Neutrophil (primary cell): Measurements from ENCODE around the gene SORCS2.

Experiments used
- H3K27ac ChIP-seq: fragments of 200-600 bp; sonication (generic); 2 replicates; pipeline ENCODE4 v1.5.1; 2016; ENCODE audit warnings: mild to moderate bottlenecking, moderate library complexity
- H3K27me3 ChIP-seq: fragments of 200-600 bp; sonication (generic); 2 replicates; pipeline ENCODE4 v1.6.0; 2016; ENCODE audit warnings: mild to moderate bottlenecking
- H3K36me3 ChIP-seq: fragments of 200-600 bp; sonication (generic); 2 replicates; pipeline ENCODE4 v1.5.1; 2017
- H3K4me1 ChIP-seq, 2 experiments: fragments of 200-600 bp in 1 of 2; sonication (generic) in 1 of 2; 1 replicate in 1 of 2; 2 replicates in 1 of 2; pipeline versions ENCODE4 v1.5.1 to v1.6.1; 2013 to 2016; ENCODE audit warnings: low read depth in 1 of 2, low read length in 1 of 2, mild to moderate bottlenecking in 1 of 2, moderate library complexity in 1 of 2; ENCODE audit not compliant: control insufficient read depth in 1 of 2, insufficient read depth in 1 of 2
- H3K4me3 ChIP-seq, 2 experiments: fragments of 200-600 bp in 1 of 2; sonication (generic) in 1 of 2; 1 replicate in 1 of 2; 2 replicates in 1 of 2; pipeline ENCODE4 v1.5.1; 2013 to 2016; ENCODE audit warnings: low read depth in 1 of 2, low read length in 1 of 2, mild to moderate bottlenecking in 1 of 2, moderate library complexity in 1 of 2
- H3K9me3 ChIP-seq: fragments of 200-600 bp; sonication (generic); 2 replicates; pipeline ENCODE4 v1.5.1; 2016
- CTCF ChIP-seq: fragments of 200-600 bp; sonication (generic); IDR thresholded peaks from 2 replicates; pipeline ENCODE4 v1.5.1; 2016; ENCODE audit warnings: antibody characterized with exemption

Gene SORCS2

GRCh38 chr4:7652906-7653305, 460.6 kb downstream of the SORCS2 start:
- no peak for TF ChIP-seq CTCF
- peaks cover 25 to 26% of the 10 kb centered on the region in 2 experiments for H3K4me1 ChIP-seq

GRCh38 chr4:7653510-7654369, 461.4 kb downstream of the SORCS2 start:
- no peak for TF ChIP-seq CTCF
- Histone ChIP-seq H3K4me1 (peaks cover 17 to 18% of the 10 kb centered on the region in 2 experiments), H3K27me3 (peaks cover 21% of the 10 kb centered on the region), H3K27ac (no peak overlapping the region), H3K36me3 (no peaks in the 10 kb centered on the region), H3K9me3 (no peaks in the 10 kb centered on the region), H3K4me3 (no peak overlapping the region)

More at GRCh38 chr4:7652906-7653305, 460.6 kb downstream of the SORCS2 start:
- Histone ChIP-seq H3K27ac (no peak overlapping the region), H3K9me3 (no peaks in the 10 kb centered on the region), H3K4me3 (no peak overlapping the region), H3K36me3 (no peaks in the 10 kb centered on the region), H3K27me3 (peaks cover 21% of the 10 kb centered on the region)

- Histone ChIP-seq H3K4me3 (no peak overlapping the region), H3K4me1 (peaks cover 6 to 7% of the 10 kb centered on the region in 2 experiments), H3K36me3 (no peaks in the 10 kb centered on the region), H3K9me3 (no peaks in the 10 kb centered on the region), H3K27ac (no peak overlapping the region), H3K27me3 (peaks cover 21% of the 10 kb centered on the region)
- TF ChIP-seq CTCF: no peak
Observed at GRCh38 chr4:7654550-7655445, 462.5 kb downstream of the SORCS2 start.

- H3K9me3 ChIP-seq: no peaks in the 10 kb centered on the region
- H3K4me3 ChIP-seq: no peak overlapping the region
- no peaks in the 10 kb centered on the region for H3K36me3 ChIP-seq
- peaks cover 21% of the 10 kb centered on the region for H3K27me3 ChIP-seq
- no peak for TF ChIP-seq CTCF
- no peaks in the 10 kb centered on the region for H3K4me1 ChIP-seq
- no peak overlapping the region for H3K27ac ChIP-seq
Observed at GRCh38 chr4:7655511-7656243, 463.3 kb downstream of the SORCS2 start.

- no peak for TF ChIP-seq CTCF
- H3K4me1 ChIP-seq: no peaks in the 10 kb centered on the region
- no peaks in the 10 kb centered on the region for H3K9me3 ChIP-seq
- no peaks in the 10 kb centered on the region for H3K36me3 ChIP-seq
- no peak overlapping the region for H3K27ac ChIP-seq
- H3K4me3 ChIP-seq: no peak overlapping the region
- peaks cover 21% of the 10 kb centered on the region for H3K27me3 ChIP-seq
Observed at GRCh38 chr4:7656244-7656800, 464.0 kb downstream of the SORCS2 start.
